Upper lobe of left lung (tissue), 6 donors: Measurements from ENCODE around the gene GRB10. TPM values are rescaled to one million over a fixed set of nuclear protein-coding genes. Genes with fewer than 3 reads are reported as not detected.

Experiments used
- ATAC-seq, 2 donors: fragments of 200-7000 bp; cut with Tn5 transposase; one replicate each; pipeline ENCODE4 v1.9.1; 2022; ENCODE audit warnings: mild to moderate bottlenecking in 2 of 2, moderate library complexity in 2 of 2; ENCODE audit not compliant: low FRiP score in 2 of 2
- DNase-seq, 2 donors: peaks; one replicate each; pipeline ENCODE4 v3.0.0-alpha.2; 2019 to 2020
- H3K27ac ChIP-seq, 4 donors: fragments of 200-600 bp; sonication (generic); one replicate each; pipeline ENCODE4 v1.5.1; 2016 to 2019
- H3K27me3 ChIP-seq, 4 donors: fragments of 200-600 bp; sonication (generic); one replicate each; pipeline ENCODE4 v1.5.1; 2017 to 2019
- H3K36me3 ChIP-seq, 4 donors: fragments of 200-600 bp; sonication (generic); one replicate each; pipeline ENCODE4 v1.5.1; 2016 to 2019
- H3K4me1 ChIP-seq, 4 donors: fragments of 200-600 bp; sonication (generic); one replicate each; pipeline ENCODE4 v1.5.1; 2018 to 2019
- H3K4me3 ChIP-seq, 4 donors: fragments of 200-600 bp; sonication (generic); one replicate each; pipeline ENCODE4 v1.5.1; 2017 to 2019; ENCODE audit warnings: mild to moderate bottlenecking in 2 of 4, moderate library complexity in 1 of 4
- H3K9me3 ChIP-seq, 4 donors: fragments of 200-600 bp; sonication (generic); one replicate each; pipeline ENCODE4 v1.5.1; 2018 to 2019
- CTCF ChIP-seq, 6 experiments: fragments of 450-650 bp in 4 of 6; fragments of 200-600 bp in 2 of 6; sonication (generic) in 2 of 6; IDR thresholded peaks; one replicate each; pipeline ENCODE4 v1.5.1; 2016 to 2019; ENCODE audit warnings: antibody characterized with exemption in 6 of 6
- EP300 ChIP-seq, 4 donors: sonication (generic); formaldehyde crosslinking; IDR thresholded peaks; one replicate each; pipeline ENCODE4 v1.5.1; 2017; ENCODE audit warnings: antibody characterized with exemption in 4 of 4, control low read depth in 2 of 4
- POLR2A ChIP-seq, 4 donors: fragments of 450-650 bp; IDR thresholded peaks; one replicate each; pipeline ENCODE4 v1.5.1; 2016 to 2017; ENCODE audit warnings: antibody characterized with exemption in 4 of 4, mild to moderate bottlenecking in 2 of 4
- POLR2AphosphoS5 ChIP-seq, 2 donors: sonication (generic); formaldehyde crosslinking; IDR thresholded peaks; one replicate each; pipeline ENCODE4 v1.5.1; 2017; ENCODE audit warnings: antibody characterized with exemption in 2 of 2
- WGBS, 2 donors: methylation state at CpG; one replicate each; pipeline ENCODE4 v1.1.5; 2017 to 2018; 5-methylcytosine and 5-hydroxymethylcytosine counted together
- total RNA-seq, 6 donors: library from RNA; depleted of rRNA in 4 of 6; stranded (reverse); fragments of >200 nt in 4 of 6; gene quantifications; one replicate each; pipeline versions ENCODE4 v1.1.0 to v1.2.1, GENCODE V29; 2016 to 2021
- donor health status: DM: no; HTN: no; CAD: no; lungs with moderate emphysema.
- donor health status: DM: no; HTN: yes; CAD: no; lungs with severe emphysema.

GRB10 gene
- total RNA-seq, 6 donors from 2014 or later, result 32.8 to 92.2 (median 46.5) TPM

- TF ChIP-seq CTCF (IDR thresholded peaks at IDR 0.05) (no peak), POLR2AphosphoS5 (IDR thresholded peaks at IDR 0.05) (no peak), POLR2A (IDR thresholded peaks at IDR 0.05) (no peak), EP300 (IDR thresholded peaks at IDR 0.05) (no peak)
- 58 to 75% methylated on average over 1 of the region's 1 CpG for WGBS, 2 donors
- no peaks in the 10 kb centered on the region for H3K27me3 ChIP-seq
- no peaks in the 10 kb centered on the region for H3K9me3 ChIP-seq
- peaks cover 2 to 29% (median 16%) of the 10 kb centered on the region in 4 donors for H3K4me1 ChIP-seq
- H3K27ac ChIP-seq, result peak overlapping the region in 2 of 4 donors; percentile 7 to 74
- peaks cover 0 to 19% (median 5%) of the 10 kb centered on the region in 4 donors for H3K36me3 ChIP-seq
- ATAC-seq (peak in 1 of 2 donors; percentile 70), DNase-seq (no peak)
- no peak overlapping the region for H3K4me3 ChIP-seq
These were observed 84.9 kb downstream of the GRB10 start for GRCh38 chr7:50697748-50698147.

GRCh38 chr7:50696810-50697582, 85.7 kb downstream of the GRB10 start:
- ATAC-seq (no peak), DNase-seq (no peak)
- Histone ChIP-seq H3K27me3 (no peaks in the 10 kb centered on the region), H3K9me3 (no peaks in the 10 kb centered on the region), H3K36me3 (peaks cover 0 to 12% (median 3%) of the 10 kb centered on the region in 4 donors), H3K27ac (peak overlapping the region in 2 of 4 donors; percentile 7 to 74), H3K4me1 (peaks cover 2 to 33% (median 17%) of the 10 kb centered on the region in 4 donors), H3K4me3 (no peak overlapping the region)
- TF ChIP-seq EP300 (IDR thresholded peaks at IDR 0.05) (no peak), CTCF (IDR thresholded peaks at IDR 0.05) (peak; percentile 35 to 52 (median 42)), POLR2A (IDR thresholded peaks at IDR 0.05) (no peak)
- 46 to 53% methylated on average over 3 of the region's 3 CpGs for WGBS, 2 donors

- TF ChIP-seq POLR2A (IDR thresholded peaks at IDR 0.05), result no peak
- no peak for TF ChIP-seq CTCF (IDR thresholded peaks at IDR 0.05)
- TF ChIP-seq POLR2AphosphoS5 (IDR thresholded peaks at IDR 0.05), result no peak
- TF ChIP-seq EP300 (IDR thresholded peaks at IDR 0.05), result no peak
These were observed 87.7 kb downstream of the GRB10 start for GRCh38 chr7:50695026-50695425.

GRCh38 chr7:50693455-50694130, 89.1 kb downstream of the GRB10 start:
- 54 to 60% methylated on average over 8 of the region's 8 CpGs for WGBS, 2 donors
- Histone ChIP-seq H3K27me3 (no peaks in the 10 kb centered on the region), H3K4me3 (no peak overlapping the region), H3K9me3 (no peaks in the 10 kb centered on the region), H3K36me3 (peaks cover 0 to 15% (median 2%) of the 10 kb centered on the region in 4 donors), H3K4me1 (peaks cover 2 to 33% (median 17%) of the 10 kb centered on the region in 4 donors), H3K27ac (no peak overlapping the region)
- DNase-seq (no peak), ATAC-seq (no peak)
- TF ChIP-seq CTCF (IDR thresholded peaks at IDR 0.05) (no peak), POLR2AphosphoS5 (IDR thresholded peaks at IDR 0.05) (no peak), EP300 (IDR thresholded peaks at IDR 0.05) (no peak), POLR2A (IDR thresholded peaks at IDR 0.05) (no peak)

More at GRCh38 chr7:50695026-50695425, 87.7 kb downstream of the GRB10 start:
- peaks cover 2 to 33% (median 17%) of the 10 kb centered on the region in 4 donors for H3K4me1 ChIP-seq
- H3K27me3 ChIP-seq, result no peaks in the 10 kb centered on the region
- H3K4me3 ChIP-seq, result no peak overlapping the region
- 59 to 77% methylated on average over 2 of the region's 2 CpGs for WGBS, 2 donors
- no peaks in the 10 kb centered on the region for H3K9me3 ChIP-seq
- no peak for DNase-seq
- H3K36me3 ChIP-seq, result peaks cover 0 to 4% (median 0%) of the 10 kb centered on the region in 4 donors
- no peak overlapping the region for H3K27ac ChIP-seq
- no peak for ATAC-seq
